ENCODE results near the gene GABRA5. TPM values are rescaled to one million over a fixed set of nuclear protein-coding genes. Genes with fewer than 3 reads are reported as not detected.

The GABRA5 gene
- not detected in 2 replicates for total RNA-seq

GRCh38 chr15:26866298-26867199 is at the start of gene GABRA5:
Gene GABRA5 (plus strand): TSS chr15:26867062. CDS start chr15:26869249, 2,187 bp downstream.

GRCh38 chr15:26970712-26971210 is 103.9 kb downstream of the GABRA5 start, which contains the start of gene GABRG3:
Gene GABRG3 (plus strand): TSS chr15:26971181.

Other genes starting within 250 kb of the GABRA5 start
- gene GABRB3, start 94.0 kb upstream of the GABRA5 start, total RNA-seq = under 0.01 TPM in 1 of 2 replicates, not detected in the other
- gene GABRG3, start 104.1 kb downstream of the GABRA5 start, total RNA-seq = not detected in 2 replicates

Data from endothelial cell of coronary artery (primary cell).